Trophoblast cell (in vitro differentiated cells and primary cell): ENCODE measurements around the gene CTNNA3.

Experiments used
- DNase-seq, 2 donors: peaks; one replicate each; pipeline ENCODE4 v3.0.0-alpha.2; 2016
- H2AFZ ChIP-seq: 2 replicates; pipeline ENCODE4 v1.6.1; 2013; ENCODE audit warnings: low read length, moderate library complexity, mild to moderate bottlenecking; ENCODE audit not compliant: insufficient read depth, poor library complexity
- H2AK5ac ChIP-seq: 2 replicates; pipeline ENCODE4 v1.6.1; 2013; ENCODE audit warnings: mild to moderate bottlenecking, low read length
- H2BK120ac ChIP-seq: 2 replicates; pipeline ENCODE4 v1.6.1; 2013; ENCODE audit warnings: low read length, mild to moderate bottlenecking, moderate library complexity; ENCODE audit not compliant: insufficient read depth, poor library complexity
- H2BK12ac ChIP-seq: 2 replicates; pipeline ENCODE4 v1.6.1; 2013; ENCODE audit warnings: mild to moderate bottlenecking, low read length, moderate library complexity
- H2BK5ac ChIP-seq: 2 replicates; pipeline ENCODE4 v1.6.1; 2013; ENCODE audit warnings: low read length, low read depth, moderate library complexity, mild to moderate bottlenecking; ENCODE audit not compliant: poor library complexity
- H3K14ac ChIP-seq: 2 replicates; pipeline ENCODE4 v1.6.1; 2013; ENCODE audit warnings: mild to moderate bottlenecking, low read length
- H3K18ac ChIP-seq: 2 replicates; pipeline ENCODE4 v1.6.1; 2013; ENCODE audit warnings: mild to moderate bottlenecking, low read length
- H3K23ac ChIP-seq: 2 replicates; pipeline ENCODE4 v1.6.1; 2013; ENCODE audit warnings: low read length
- H3K27ac ChIP-seq: 2 replicates; pipeline ENCODE4 v1.5.1; 2013; ENCODE audit warnings: low read depth, mild to moderate bottlenecking, inconsistent platforms, low read length, moderate library complexity
- H3K27me3 ChIP-seq: 2 replicates; pipeline ENCODE4 v1.6.1; 2013; ENCODE audit warnings: inconsistent platforms, mild to moderate bottlenecking, low read length, moderate library complexity; ENCODE audit not compliant: insufficient read depth
- H3K36me3 ChIP-seq, 2 experiments: 1 replicate in 1 of 2; 2 replicates in 1 of 2; pipeline ENCODE4 v1.6.1; 2013; ENCODE audit warnings: low read length in 2 of 2, mild to moderate bottlenecking in 2 of 2, moderate library complexity in 1 of 2; ENCODE audit not compliant: insufficient read depth in 2 of 2, control insufficient read depth in 1 of 2
- H3K4ac ChIP-seq: 2 replicates; pipeline ENCODE4 v1.6.1; 2013; ENCODE audit warnings: low read depth, mild to moderate bottlenecking, low read length, moderate library complexity
- H3K4me1 ChIP-seq, 2 experiments: 1 replicate in 1 of 2; 2 replicates in 1 of 2; pipeline ENCODE4 v1.6.1; 2013; ENCODE audit warnings: low read length in 2 of 2, mild to moderate bottlenecking in 2 of 2, moderate library complexity in 1 of 2; ENCODE audit not compliant: insufficient read depth in 2 of 2, control insufficient read depth in 1 of 2
- H3K4me2 ChIP-seq: 2 replicates; pipeline ENCODE4 v1.6.1; 2013; ENCODE audit warnings: inconsistent platforms, mild to moderate bottlenecking, low read length, moderate library complexity
- H3K4me3 ChIP-seq: 2 replicates; pipeline ENCODE4 v1.5.1; 2013; ENCODE audit warnings: mild to moderate bottlenecking, low read depth, low read length, inconsistent platforms
- H3K79me1 ChIP-seq: one replicate; pipeline ENCODE4 v1.6.1; 2013; ENCODE audit warnings: low read length
- H3K79me2 ChIP-seq: 2 replicates; pipeline ENCODE4 v1.6.1; 2013; ENCODE audit warnings: low read length, mild to moderate bottlenecking; ENCODE audit not compliant: control insufficient read depth, insufficient read depth, poor library complexity
- H3K9ac ChIP-seq: 2 replicates; pipeline ENCODE4 v1.6.1; 2013; ENCODE audit warnings: mild to moderate bottlenecking, low read length
- H3K9me3 ChIP-seq: 2 replicates; pipeline ENCODE4 v1.6.1; 2013; ENCODE audit warnings: low read depth, mild to moderate bottlenecking, control low read depth, inconsistent platforms, low read length; ENCODE audit not compliant: insufficient read depth
- H4K12ac ChIP-seq: 2 replicates; pipeline ENCODE4 v1.6.1; 2013; ENCODE audit warnings: low read depth, mild to moderate bottlenecking, low read length, moderate library complexity
- H4K8ac ChIP-seq: 2 replicates; pipeline ENCODE4 v1.6.1; 2013; ENCODE audit warnings: low read depth, mild to moderate bottlenecking, low read length, moderate library complexity
- H4K91ac ChIP-seq: one replicate; pipeline ENCODE4 v1.6.1; 2013; ENCODE audit warnings: low read depth, mild to moderate bottlenecking, low read length, moderate library complexity
- WGBS: extraction: QIAGEN DNeasy Blood & Tissue Kit; methylation state at CpG from one replicate; pipeline ENCODE4 v1.1.7; 2013; ENCODE audit warnings: missing lambda C conversion rate; ENCODE audit not compliant: insufficient read length, insufficient coverage; ENCODE audit errors: extremely low coverage; 5-methylcytosine and 5-hydroxymethylcytosine counted together

CTNNA3 gene

GRCh38 chr10:66795866-66796265, 900.1 kb downstream of the CTNNA3 start:
- Histone ChIP-seq H2AK5ac (no peak overlapping the region), H4K12ac (no peak overlapping the region), H3K27ac (no peak overlapping the region), H3K9ac (no peak overlapping the region), H3K14ac (no peak overlapping the region), H3K4ac (no peak overlapping the region), H3K23ac (no peak overlapping the region), H3K36me3 (no peaks in the 10 kb centered on the region), H2BK12ac (no peak overlapping the region), H4K8ac (no peak overlapping the region), H3K79me2 (no peaks in the 10 kb centered on the region), H3K79me1 (no peaks in the 10 kb centered on the region), H3K9me3 (no peaks in the 10 kb centered on the region), H3K4me1 (no peaks in the 10 kb centered on the region), H3K27me3 (no peaks in the 10 kb centered on the region), H3K4me2 (no peak overlapping the region), H3K18ac (no peak overlapping the region), H4K91ac (no peak overlapping the region), H2BK5ac (no peak overlapping the region), H2AFZ (no peak overlapping the region), H3K4me3 (no peak overlapping the region), H2BK120ac (no peak overlapping the region)
- no peak for DNase-seq
- no CpG with 5 or more reads among the region's 2 CpGs for WGBS

GRCh38 chr10:66792441-66792840, 903.6 kb downstream of the CTNNA3 start:
- H3K27me3 ChIP-seq, result no peaks in the 10 kb centered on the region
- H3K36me3 ChIP-seq, result no peaks in the 10 kb centered on the region
- no peak overlapping the region for H2AFZ ChIP-seq
- H4K12ac ChIP-seq, result no peak overlapping the region
- H3K4me3 ChIP-seq, result no peak overlapping the region
- no peak overlapping the region for H3K18ac ChIP-seq
- no peak overlapping the region for H2BK12ac ChIP-seq
- DNase-seq, result no peak
- H3K9ac ChIP-seq, result no peak overlapping the region
- H4K91ac ChIP-seq, result no peak overlapping the region
- H3K23ac ChIP-seq, result no peak overlapping the region
- H2AK5ac ChIP-seq, result no peak overlapping the region
- no peak overlapping the region for H4K8ac ChIP-seq
- H3K27ac ChIP-seq, result no peak overlapping the region
- no peaks in the 10 kb centered on the region for H3K79me2 ChIP-seq
- H3K4ac ChIP-seq, result no peak overlapping the region
- H3K79me1 ChIP-seq, result no peaks in the 10 kb centered on the region
- no peak overlapping the region for H3K4me2 ChIP-seq
- H3K14ac ChIP-seq, result no peak overlapping the region
- no peak overlapping the region for H2BK120ac ChIP-seq
- H3K4me1 ChIP-seq, result no peaks in the 10 kb centered on the region
- no peak overlapping the region for H2BK5ac ChIP-seq
- H3K9me3 ChIP-seq, result no peaks in the 10 kb centered on the region

DNA sequence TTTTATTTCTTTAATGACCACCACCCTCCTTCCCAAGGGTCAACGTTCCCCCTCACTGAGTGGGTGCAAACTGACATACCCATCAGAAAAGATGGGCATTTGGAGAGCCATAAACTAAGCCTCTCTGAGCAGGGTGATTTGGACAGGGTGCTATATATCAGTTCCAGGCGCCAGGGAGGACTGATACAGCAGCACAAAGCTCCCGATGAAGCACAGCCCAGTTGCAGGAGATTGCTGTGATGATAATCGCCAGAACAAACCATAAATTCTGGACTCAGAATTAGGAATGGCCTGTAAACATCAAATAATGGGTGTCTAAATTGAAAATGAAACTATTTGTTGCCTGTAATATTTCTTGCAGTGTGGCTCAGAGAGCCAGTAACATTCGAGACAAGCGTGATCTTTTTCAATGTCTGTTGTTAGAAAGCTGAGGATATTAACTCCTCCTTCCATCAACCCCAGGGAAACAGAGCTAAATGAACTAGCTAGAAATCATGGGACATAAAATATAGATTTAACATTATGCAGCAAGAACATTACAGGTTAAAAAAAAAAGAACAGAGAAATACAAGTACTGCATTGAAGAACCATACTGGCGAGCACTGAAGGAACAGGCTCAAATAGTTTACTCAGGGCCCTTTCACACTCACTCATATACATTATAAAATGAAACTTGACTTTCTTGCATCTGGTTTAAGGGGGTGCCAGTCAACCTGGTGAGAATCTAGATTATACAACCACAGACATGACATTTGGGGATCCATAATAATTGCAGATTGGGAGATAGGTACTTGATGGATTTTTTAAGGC, 907.6 kb downstream of the CTNNA3 start:
- Histone ChIP-seq H3K27me3 (no peaks in the 10 kb centered on the region), H2AK5ac (no peak overlapping the region), H3K4me1 (no peaks in the 10 kb centered on the region), H3K4ac (no peak overlapping the region), H2BK5ac (no peak overlapping the region), H4K91ac (no peak overlapping the region), H4K12ac (no peak overlapping the region), H3K4me3 (no peak overlapping the region), H3K9ac (no peak overlapping the region), H2BK12ac (no peak overlapping the region), H4K8ac (no peak overlapping the region), H3K23ac (no peak overlapping the region), H3K4me2 (no peak overlapping the region), H3K79me1 (no peaks in the 10 kb centered on the region), H3K79me2 (no peaks in the 10 kb centered on the region), H3K27ac (no peak overlapping the region), H3K14ac (no peak overlapping the region), H3K9me3 (no peaks in the 10 kb centered on the region), H3K18ac (no peak overlapping the region), H2AFZ (no peak overlapping the region), H3K36me3 (no peaks in the 10 kb centered on the region), H2BK120ac (no peak overlapping the region)
- WGBS, result no CpG with 5 or more reads among the region's 7 CpGs
- no peak for DNase-seq

GRCh38 chr10:66786709-66787108, 909.3 kb downstream of the CTNNA3 start:
- H3K18ac ChIP-seq, result no peak overlapping the region
- no peaks in the 10 kb centered on the region for H3K79me1 ChIP-seq
- no peaks in the 10 kb centered on the region for H3K4me1 ChIP-seq
- H4K91ac ChIP-seq, result no peak overlapping the region
- no peak overlapping the region for H4K12ac ChIP-seq
- no peaks in the 10 kb centered on the region for H3K79me2 ChIP-seq
- no peak overlapping the region for H2BK5ac ChIP-seq
- no peak overlapping the region for H3K4ac ChIP-seq
- H3K27me3 ChIP-seq, result no peaks in the 10 kb centered on the region
- no peak overlapping the region for H3K4me2 ChIP-seq
- H2AK5ac ChIP-seq, result no peak overlapping the region
- H2BK12ac ChIP-seq, result no peak overlapping the region
- no peaks in the 10 kb centered on the region for H3K36me3 ChIP-seq
- H3K9me3 ChIP-seq, result no peaks in the 10 kb centered on the region
- H4K8ac ChIP-seq, result no peak overlapping the region
- no peak overlapping the region for H2BK120ac ChIP-seq
- H3K14ac ChIP-seq, result no peak overlapping the region
- WGBS, result no CpG with 5 or more reads among the region's 1 CpG
- H3K4me3 ChIP-seq, result no peak overlapping the region
- H3K23ac ChIP-seq, result no peak overlapping the region
- no peak overlapping the region for H3K27ac ChIP-seq
- no peak overlapping the region for H3K9ac ChIP-seq
- H2AFZ ChIP-seq, result no peak overlapping the region
- DNase-seq, result no peak
